Measurements from ENCODE around the gene INPP4B. TPM values are rescaled to one million over a fixed set of nuclear protein-coding genes. Genes with fewer than 3 reads are reported as not detected.

INPP4B gene
- total RNA-seq, 1 experiment from 2014 or later: 53.7 TPM

GRCh38 chr4:142743121-142743825, 102.8 kb downstream of the INPP4B start:
- no peak for DNase-seq
- ChIA-PET CTCF (no interaction called here), POLR2A (ENCODE audit: unreplicated experiment) (no interaction called here)

GRCh38 chr4:142741995-142742394, 104.1 kb downstream of the INPP4B start:
- H2AFZ ChIP-seq: no peak overlapping the region
- H3K4me2 ChIP-seq: no peak overlapping the region
- no peaks in the 10 kb centered on the region for H3K79me2 ChIP-seq (ENCODE audit: low read depth)
- TF ChIP-seq, protein P1, sequence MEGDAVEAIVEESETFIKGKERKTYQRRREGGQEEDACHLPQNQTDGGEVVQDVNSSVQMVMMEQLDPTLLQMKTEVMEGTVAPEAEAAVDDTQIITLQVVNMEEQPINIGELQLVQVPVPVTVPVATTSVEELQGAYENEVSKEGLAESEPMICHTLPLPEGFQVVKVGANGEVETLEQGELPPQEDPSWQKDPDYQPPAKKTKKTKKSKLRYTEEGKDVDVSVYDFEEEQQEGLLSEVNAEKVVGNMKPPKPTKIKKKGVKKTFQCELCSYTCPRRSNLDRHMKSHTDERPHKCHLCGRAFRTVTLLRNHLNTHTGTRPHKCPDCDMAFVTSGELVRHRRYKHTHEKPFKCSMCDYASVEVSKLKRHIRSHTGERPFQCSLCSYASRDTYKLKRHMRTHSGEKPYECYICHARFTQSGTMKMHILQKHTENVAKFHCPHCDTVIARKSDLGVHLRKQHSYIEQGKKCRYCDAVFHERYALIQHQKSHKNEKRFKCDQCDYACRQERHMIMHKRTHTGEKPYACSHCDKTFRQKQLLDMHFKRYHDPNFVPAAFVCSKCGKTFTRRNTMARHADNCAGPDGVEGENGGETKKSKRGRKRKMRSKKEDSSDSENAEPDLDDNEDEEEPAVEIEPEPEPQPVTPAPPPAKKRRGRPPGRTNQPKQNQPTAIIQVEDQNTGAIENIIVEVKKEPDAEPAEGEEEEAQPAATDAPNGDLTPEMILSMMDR (conservative IDR thresholded peaks at IDR 0.05): no peak
- TF ChIP-seq EZH2 (IDR thresholded peaks at IDR 0.05; ENCODE audit: low read depth): no peak
- BruUV-seq (replicated peaks): no TSS peak
- ChIA-PET CTCF (no interaction called here), POLR2A (ENCODE audit: unreplicated experiment) (no interaction called here)
- no peak for DNase-seq
- no peak overlapping the region for H3K4me3 ChIP-seq
- no peaks in the 10 kb centered on the region for H3F3A ChIP-seq (ENCODE audit: insufficient read depth, low read depth)
- peaks cover 3% of the 10 kb centered on the region; the same call in 1 of the 2 replicates for H3K9me3 ChIP-seq (ENCODE audit: insufficient read depth, low read depth)
- H3K36me3 ChIP-seq (ENCODE audit: low read depth): no peaks in the 10 kb centered on the region
- H4K20me1 ChIP-seq (ENCODE audit: insufficient read depth): no peaks in the 10 kb centered on the region
- no peaks in the 10 kb centered on the region for H3K4me1 ChIP-seq (replicated peaks; ENCODE audit: insufficient read depth)
- H3K27ac ChIP-seq: no peak overlapping the region
- no peaks in the 10 kb centered on the region for H3K9me2 ChIP-seq (ENCODE audit: insufficient read depth)
- no peaks in the 10 kb centered on the region for H3K27me3 ChIP-seq (ENCODE audit: insufficient read depth, low read depth)
- intact Hi-C loops (cut with micrococcal nuclease; ENCODE audit: unreplicated experiment): no loop called here

More at GRCh38 chr4:142743121-142743825, 102.8 kb downstream of the INPP4B start:
- no peaks in the 10 kb centered on the region for H4K20me1 ChIP-seq (ENCODE audit: insufficient read depth)
- no peaks in the 10 kb centered on the region for H3K4me1 ChIP-seq (replicated peaks; ENCODE audit: insufficient read depth)
- no TSS peak for BruUV-seq (replicated peaks)
- no peaks in the 10 kb centered on the region for H3K9me2 ChIP-seq (ENCODE audit: insufficient read depth)
- H3F3A ChIP-seq (ENCODE audit: insufficient read depth, low read depth): no peaks in the 10 kb centered on the region
- no peaks in the 10 kb centered on the region for H3K36me3 ChIP-seq (ENCODE audit: low read depth)
- no peaks in the 10 kb centered on the region for H3K27me3 ChIP-seq (ENCODE audit: insufficient read depth, low read depth)
- no peak overlapping the region for H3K4me3 ChIP-seq
- no peak overlapping the region for H3K27ac ChIP-seq
- no peak overlapping the region for H2AFZ ChIP-seq
- no peaks in the 10 kb centered on the region for H3K79me2 ChIP-seq (ENCODE audit: low read depth)
- intact Hi-C loops (cut with micrococcal nuclease; ENCODE audit: unreplicated experiment): no loop called here
- TF ChIP-seq EZH2 (IDR thresholded peaks at IDR 0.05; ENCODE audit: low read depth): no peak
- TF ChIP-seq, protein P1 (conservative IDR thresholded peaks at IDR 0.05): no peak
- no peak overlapping the region for H3K4me2 ChIP-seq
- H3K9me3 ChIP-seq (ENCODE audit: insufficient read depth, low read depth): peaks cover 3% of the 10 kb centered on the region; the same call in 1 of the 2 replicates

DNA sequence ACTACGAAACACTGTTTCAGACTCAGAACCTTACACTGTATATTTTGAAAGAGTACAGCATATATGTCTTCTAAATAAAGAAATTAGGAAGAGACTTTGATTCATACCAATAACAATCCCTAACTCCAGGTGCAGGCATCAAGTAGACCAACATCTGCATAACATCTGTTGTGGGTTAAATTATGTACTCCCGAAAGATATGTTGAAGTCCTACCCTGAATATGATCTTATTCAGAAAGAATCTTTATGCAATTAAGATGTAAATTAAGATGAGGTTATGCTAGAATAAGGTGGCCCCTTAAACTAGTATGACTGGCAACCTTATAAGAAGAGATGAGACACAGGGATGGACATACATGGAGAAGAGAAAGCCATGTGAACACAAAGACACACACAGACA, 117.9 kb downstream of the INPP4B start:
- CTCF ChIA-PET: no interaction called here
- no peaks in the 10 kb centered on the region for H3K4me1 ChIP-seq (replicated peaks; ENCODE audit: insufficient read depth)
- POLR2A ChIA-PET (ENCODE audit: unreplicated experiment): no interaction called here
- no peaks in the 10 kb centered on the region for H3K36me3 ChIP-seq (ENCODE audit: low read depth)
- H3K9me2 ChIP-seq (ENCODE audit: insufficient read depth): no peaks in the 10 kb centered on the region
- TF ChIP-seq, protein P1 (conservative IDR thresholded peaks at IDR 0.05): no peak
- no peak for TF ChIP-seq EZH2 (IDR thresholded peaks at IDR 0.05; ENCODE audit: low read depth)
- H3K79me2 ChIP-seq (ENCODE audit: low read depth): no peaks in the 10 kb centered on the region
- no peaks in the 10 kb centered on the region for H4K20me1 ChIP-seq (ENCODE audit: insufficient read depth)
- H3K27me3 ChIP-seq (ENCODE audit: insufficient read depth, low read depth): no peaks in the 10 kb centered on the region
- BruUV-seq (replicated peaks): no TSS peak
- no peak for DNase-seq
- H3F3A ChIP-seq (ENCODE audit: insufficient read depth, low read depth): no peaks in the 10 kb centered on the region
- no peak overlapping the region for H2AFZ ChIP-seq
- H3K27ac ChIP-seq: no peak overlapping the region
- no peak overlapping the region for H3K4me3 ChIP-seq
- intact Hi-C loops (cut with micrococcal nuclease; ENCODE audit: unreplicated experiment): no loop called here
- no peaks in the 10 kb centered on the region; the same call in 1 of the 2 replicates for H3K9me3 ChIP-seq (ENCODE audit: insufficient read depth, low read depth)
- no peak overlapping the region for H3K4me2 ChIP-seq
